ENCODE data around the gene PTX4.

The PTX4 gene

DNA sequence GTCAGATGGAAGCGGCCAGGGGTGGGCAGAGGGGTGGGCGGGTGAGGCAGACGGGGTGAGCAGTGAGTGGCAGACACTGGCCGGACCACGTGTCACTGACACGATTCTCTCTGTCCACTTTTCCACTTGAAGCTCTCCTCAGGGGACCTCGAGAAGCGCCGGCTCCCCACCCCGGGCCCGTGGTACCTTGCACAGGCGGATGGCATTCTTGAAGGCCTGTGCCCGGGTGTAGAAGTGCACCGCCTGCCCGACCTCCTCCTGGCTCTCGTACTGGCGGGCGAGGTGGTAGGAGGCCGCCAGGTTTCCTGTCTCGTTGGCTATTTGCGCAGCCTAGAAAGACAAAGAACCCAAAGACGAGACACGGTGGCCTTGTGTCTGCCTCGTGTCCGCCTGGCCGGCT is 35.6 kb upstream of the PTX4 start:
- TF ChIP-seq CTCF (conservative IDR thresholded peaks at IDR 0.05; ENCODE audit: control insufficient read depth, insufficient read depth, low read depth, low read length): no peak
- no peak overlapping the region for H3K4me3 ChIP-seq (ENCODE audit: control insufficient read depth, low read depth, low read length)

GRCh38 chr16:1523581-1524245 is 35.0 kb upstream of the PTX4 start:
- no peak for TF ChIP-seq CTCF (conservative IDR thresholded peaks at IDR 0.05; ENCODE audit: control insufficient read depth, insufficient read depth, low read depth, low read length)
- DNase-seq (ENCODE audit: low read depth): no peak
- no peak overlapping the region for H3K4me3 ChIP-seq (ENCODE audit: control insufficient read depth, low read depth, low read length)

More for the DNA sequence above, 35.6 kb upstream of the PTX4 start:
- DNase-seq (ENCODE audit: low read depth): no peak

DNA sequence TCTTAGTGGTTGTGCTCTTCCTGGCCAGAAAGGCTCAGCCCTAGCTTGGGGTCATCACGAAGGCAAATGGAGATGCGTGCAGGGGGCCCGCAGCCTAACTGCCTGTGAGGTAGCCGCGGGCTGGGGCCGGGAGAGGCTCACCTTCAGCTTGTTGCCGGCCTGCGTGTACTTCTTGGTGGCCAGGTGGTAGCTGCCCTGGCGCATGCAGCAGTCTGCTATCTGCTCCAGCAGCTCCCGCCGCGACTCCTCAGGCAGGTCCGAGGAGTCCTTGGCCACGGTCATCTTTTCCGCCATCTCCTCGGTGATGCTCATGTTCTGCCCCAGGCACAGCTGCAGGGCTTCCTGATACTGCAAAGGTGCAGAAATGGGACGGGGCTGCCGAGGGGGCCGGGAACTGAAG is 31.7 kb upstream of the PTX4 start:
- DNase-seq (ENCODE audit: low read depth): no peak
- TF ChIP-seq CTCF (conservative IDR thresholded peaks at IDR 0.05; ENCODE audit: control insufficient read depth, insufficient read depth, low read depth, low read length): no peak
- no peak overlapping the region for H3K4me3 ChIP-seq (ENCODE audit: control insufficient read depth, low read depth, low read length)

DNA sequence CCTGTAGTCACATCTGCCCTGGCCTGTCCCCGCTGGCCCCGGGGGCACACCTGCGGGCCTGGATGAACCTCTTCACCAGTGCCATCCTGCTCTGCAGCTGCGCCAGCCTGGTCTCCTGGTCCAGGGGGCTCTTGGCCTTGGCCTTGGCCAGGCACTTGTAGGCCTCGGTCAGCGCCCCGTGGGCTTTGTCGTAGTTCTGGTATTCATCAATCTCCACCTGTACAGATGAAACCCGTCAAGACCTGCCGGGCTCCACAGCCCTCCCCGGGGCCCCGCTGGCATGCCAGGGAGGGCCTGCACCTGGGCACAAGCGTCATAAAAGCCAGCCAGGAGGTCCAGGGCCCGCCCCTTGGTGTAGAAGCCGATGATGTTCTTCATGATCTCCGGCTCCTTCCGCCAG is 31.1 kb upstream of the PTX4 start:
- DNase-seq (ENCODE audit: low read depth): no peak
- no peak overlapping the region for H3K4me3 ChIP-seq (ENCODE audit: control insufficient read depth, low read depth, low read length)
- no peak for TF ChIP-seq CTCF (conservative IDR thresholded peaks at IDR 0.05; ENCODE audit: control insufficient read depth, insufficient read depth, low read depth, low read length)

GRCh38 chr16:1518626-1519135 is 29.9 kb upstream of the PTX4 start:
- H3K4me3 ChIP-seq (ENCODE audit: control insufficient read depth, low read depth, low read length): no peak overlapping the region
- DNase-seq (ENCODE audit: low read depth): no peak
- TF ChIP-seq CTCF (conservative IDR thresholded peaks at IDR 0.05; ENCODE audit: control insufficient read depth, insufficient read depth, low read depth, low read length): no peak

- no peak for DNase-seq (ENCODE audit: low read depth)
- H3K4me3 ChIP-seq (ENCODE audit: control insufficient read depth, low read depth, low read length): no peak overlapping the region
- TF ChIP-seq CTCF (conservative IDR thresholded peaks at IDR 0.05; ENCODE audit: control insufficient read depth, insufficient read depth, low read depth, low read length): no peak
Observed at GRCh38 chr16:1514507-1514906, 25.8 kb upstream of the PTX4 start.

All from fibroblast of mammary gland (primary cell).